ENCODE results near the gene KIF13A.

KIF13A gene

DNA sequence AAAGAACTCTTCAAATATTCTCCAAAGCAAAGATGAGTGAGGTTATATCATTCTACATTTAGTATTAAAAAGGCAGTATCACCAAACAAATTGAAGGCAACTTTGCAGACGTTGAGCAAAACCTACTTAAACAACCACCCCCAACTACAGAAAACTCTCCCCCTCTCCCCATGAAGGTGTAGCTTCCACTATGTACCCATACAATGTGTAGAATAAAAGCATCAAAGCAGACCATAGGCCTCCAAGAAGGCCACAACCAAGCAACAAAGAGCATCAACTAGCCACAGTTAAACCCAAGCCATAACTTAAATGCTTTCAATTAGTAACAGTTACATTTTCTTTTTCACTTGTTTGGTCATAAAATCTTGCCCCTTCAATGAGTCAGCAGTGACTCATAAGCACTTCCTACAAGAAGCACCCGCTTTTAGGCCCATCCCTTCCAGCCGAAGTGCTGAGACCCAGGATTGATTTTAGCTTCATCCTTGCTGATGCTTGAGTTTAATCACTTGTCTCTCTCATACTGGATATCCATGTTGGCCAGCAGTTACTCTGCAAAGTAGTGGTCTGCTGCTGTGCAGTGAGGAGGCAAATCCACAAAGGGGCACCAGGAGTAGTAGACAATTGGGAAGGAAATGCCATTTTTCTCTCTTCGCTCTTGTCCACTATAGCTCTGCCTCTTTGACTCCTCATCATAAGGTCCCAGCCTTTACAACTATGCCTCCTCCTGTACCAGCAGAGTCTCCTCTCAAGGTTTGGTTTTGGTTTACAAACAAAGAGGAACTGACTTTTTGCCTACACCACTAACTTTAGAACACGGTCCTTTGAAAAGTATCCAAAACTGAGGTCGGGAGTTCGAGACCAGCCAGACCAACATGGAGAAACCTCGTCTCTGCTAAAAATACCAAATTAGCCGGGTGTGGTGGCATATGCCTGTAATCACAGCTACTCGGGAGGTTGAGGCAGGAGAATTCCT is 272.3 kb downstream of the KIF13A start:
- no peak for DNase-seq

GRCh38 chr6:17714177-17714576 is 273.3 kb downstream of the KIF13A start:
- DNase-seq: no peak

- no peak for DNase-seq
Observed at GRCh38 chr6:17712576-17712975, 274.9 kb downstream of the KIF13A start.

DNA sequence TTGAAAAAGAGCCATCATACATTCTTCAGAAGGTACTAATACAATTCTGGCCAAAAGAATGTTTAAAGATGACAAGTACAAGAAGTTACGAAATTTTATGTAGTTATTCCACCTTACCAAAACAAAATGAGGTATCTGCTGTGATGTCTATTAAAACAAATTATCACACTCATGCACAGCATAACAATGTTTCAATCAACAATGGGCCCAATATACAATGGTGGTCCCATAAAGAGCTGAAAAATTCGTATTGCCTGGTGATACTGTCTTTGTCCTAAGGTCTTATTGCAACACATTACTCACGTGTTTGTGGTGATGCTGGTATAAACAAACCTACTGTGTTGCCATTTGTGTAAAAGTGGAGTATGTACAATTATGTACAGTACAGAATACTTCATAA is 277.1 kb downstream of the KIF13A start:
- DNase-seq: no peak

GRCh38 chr6:17709476-17709875 is 278.0 kb downstream of the KIF13A start:
- no peak for DNase-seq
